HG02885 (cell line): Measurements from ENCODE around the gene GRK4.
"Not testable (repeated sequence)": the region's sequence is repeated elsewhere in the genome, so short reads cannot be mapped to it uniquely, and the experiment has no call there.

Source experiments
- ATAC-seq: cut with Tn5 transposase; IDR thresholded peaks from one replicate; pipeline ENCODE4 v1.9.1; 2021; ENCODE audit warnings: mild to moderate bottlenecking; ENCODE audit not compliant: unreplicated experiment, poor library complexity

GRK4 gene

GRCh38 chr4:2954358-2955185 lies 8.8 kb upstream of the GRK4 start:
- ATAC-seq, result peak; percentile 60

- ATAC-seq, result not testable (repeated sequence)
Measured at GRCh38 chr4:2955186-2956044, 8.0 kb upstream of the GRK4 start.

GRCh38 chr4:2958446-2958845 lies 4.9 kb upstream of the GRK4 start:
- no peak for ATAC-seq

GRCh38 chr4:2960450-2960849 lies 2.9 kb upstream of the GRK4 start:
- ATAC-seq, result not testable (repeated sequence)

GRCh38 chr4:2961421-2961810 lies 2.0 kb upstream of the GRK4 start:
- ATAC-seq, result no peak

- ATAC-seq, result peak; percentile 24
Measured at GRCh38 chr4:2961811-2962441, 1.4 kb upstream of the GRK4 start.

- peak; percentile 23 for ATAC-seq
Measured at GRCh38 chr4:2962614-2963174, 677 bp upstream of the GRK4 start.

- peak; percentile 24 for ATAC-seq
Measured at GRCh38 chr4:2963966-2964471, 648 bp downstream of the GRK4 start.

- no peak for ATAC-seq
Measured at GRCh38 chr4:2964706-2965258, 1.4 kb downstream of the GRK4 start.

- no peak for ATAC-seq
Measured at GRCh38 chr4:2965262-2965661, 1.9 kb downstream of the GRK4 start.

GRCh38 chr4:2968381-2968780 lies 5.0 kb downstream of the GRK4 start:
- no peak for ATAC-seq

- ATAC-seq, result no peak
Measured at GRCh38 chr4:2971275-2971674, 7.9 kb downstream of the GRK4 start.

GRCh38 chr4:2977211-2978088 lies 14.1 kb downstream of the GRK4 start:
- no peak for ATAC-seq

GRCh38 chr4:2981256-2981819 lies 18.0 kb downstream of the GRK4 start:
- no peak for ATAC-seq

- no peak for ATAC-seq
Measured at GRCh38 chr4:2982012-2982411, 18.6 kb downstream of the GRK4 start.

GRCh38 chr4:2983715-2984114 lies 20.3 kb downstream of the GRK4 start:
- ATAC-seq, result not testable (repeated sequence)

- ATAC-seq, result no peak
Measured at GRCh38 chr4:2991243-2991642, 27.9 kb downstream of the GRK4 start.

GRCh38 chr4:2994917-2995316 lies 31.5 kb downstream of the GRK4 start:
- ATAC-seq, result no peak
